HepG2 (cell line): Measurements from ENCODE around the gene PGPEP1. TPM values are rescaled to one million over a fixed set of nuclear protein-coding genes. Genes with fewer than 3 reads are reported as not detected.
A peak's percentile ranks its signal among the peaks of the same experiment; 100 is the strongest.

Experiments
- AKNA ChIP-seq: sonication (generic); formaldehyde crosslinking; IDR thresholded peaks from 2 replicates; pipeline ENCODE4 v1.4.0; 2020; ENCODE audit warnings: missing genetic modification reagents, borderline replicate concordance
- DDIT3 ChIP-seq: sonication (generic); formaldehyde crosslinking; IDR thresholded peaks from 2 replicates; pipeline ENCODE4 v1.4.0; 2020; ENCODE audit warnings: mild to moderate bottlenecking, missing genetic modification reagents
- FOSL2 ChIP-seq: sonication (generic); formaldehyde crosslinking; IDR thresholded peaks from 2 replicates; pipeline ENCODE4 v1.4.0; 2020; ENCODE audit warnings: missing genetic modification reagents
- HNF1B ChIP-seq: sonication (generic); formaldehyde crosslinking; IDR thresholded peaks from 2 replicates; pipeline ENCODE4 v1.5.1; 2020; ENCODE audit warnings: mild to moderate bottlenecking, moderate library complexity, missing genetic modification reagents
- MAF1 ChIP-seq: sonication (generic); formaldehyde crosslinking; IDR thresholded peaks from 2 replicates; pipeline ENCODE4 v1.5.0; 2020; ENCODE audit warnings: missing genetic modification reagents, borderline replicate concordance
- PHF21A ChIP-seq: sonication (generic); formaldehyde crosslinking; IDR thresholded peaks from 2 replicates; pipeline ENCODE4 v1.5.0; 2020; ENCODE audit warnings: mild to moderate bottlenecking, missing genetic modification reagents
- PITX1 ChIP-seq: sonication (generic); formaldehyde crosslinking; IDR thresholded peaks from 2 replicates; pipeline ENCODE4 v1.5.1; 2020; ENCODE audit warnings: mild to moderate bottlenecking, missing genetic modification reagents
- RXRA ChIP-seq: sonication (generic); formaldehyde crosslinking; IDR thresholded peaks from 2 replicates; pipeline ENCODE4 v1.5.1; 2020; ENCODE audit warnings: missing genetic modification reagents
- TBX2 ChIP-seq: sonication (generic); formaldehyde crosslinking; IDR thresholded peaks from 2 replicates; pipeline ENCODE4 v1.5.0; 2020; ENCODE audit warnings: missing genetic modification reagents, mild to moderate bottlenecking, borderline replicate concordance
- ZBED4 ChIP-seq: sonication (generic); formaldehyde crosslinking; IDR thresholded peaks from 2 replicates; pipeline ENCODE4 v1.4.0; 2020; ENCODE audit warnings: missing genetic modification reagents, borderline replicate concordance
- ZC3H4 ChIP-seq: sonication (generic); formaldehyde crosslinking; IDR thresholded peaks from 2 replicates; pipeline ENCODE4 v1.4.0; 2020; ENCODE audit warnings: missing genetic modification reagents, borderline replicate concordance
- ZFP62 ChIP-seq: sonication (generic); formaldehyde crosslinking; IDR thresholded peaks from 2 replicates; pipeline ENCODE4 v1.4.0; 2020; ENCODE audit warnings: missing genetic modification reagents
- ZNF276 ChIP-seq: sonication (generic); formaldehyde crosslinking; IDR thresholded peaks from 2 replicates; pipeline ENCODE4 v1.4.0; 2020; ENCODE audit warnings: mild to moderate bottlenecking, low read depth, missing genetic modification reagents
- ZNF703 ChIP-seq: sonication (generic); formaldehyde crosslinking; IDR thresholded peaks from 2 replicates; pipeline ENCODE4 v1.5.1; 2020; ENCODE audit warnings: missing genetic modification reagents, mild to moderate bottlenecking, moderate library complexity, borderline replicate concordance
- polyA plus RNA-seq, 8 experiments: library from polyadenylated mRNA; depleted of rRNA in 3 of 8; stranded (reverse) in 7 of 8; unstranded in 1 of 8; fragments of >200 nt; fragmentation: Illumina TruSeq in 4 of 8; extraction: Trizol in 4 of 8; gene quantifications; 2 replicates each; pipeline versions ENCODE4 v1.2.1 to v1.2.3, GENCODE V29; 2011 to 2016; ENCODE audit warnings: low read depth in 4 of 8, missing spikeins in 1 of 8, mixed read lengths in 1 of 8; ENCODE audit not compliant: insufficient read depth in 1 of 8
- total RNA-seq, 5 experiments: library from RNA; depleted of rRNA; stranded (reverse); fragments of >200 nt; fragmentation: Illumina TruSeq; extraction: Trizol; gene quantifications; 2 replicates each; pipeline ENCODE4 v1.2.3, GENCODE V29; 2016; ENCODE audit warnings: low read depth in 1 of 5

Gene PGPEP1
- total and polyA plus RNA-seq, 2 of the 13 experiments (the other 11 are each of a cell fraction or from before 2014, with no cell fraction given) = 53.1 to 56.6 TPM

- no peak for TF ChIP-seq AKNA
- TF ChIP-seq FOSL2 = peak; percentile 58
- peak; percentile 74; the same call in 1 of the 2 replicates for TF ChIP-seq RXRA (CRISPR knock-in tag)
- no peak for TF ChIP-seq PITX1 (CRISPR knock-in tag)
- TF ChIP-seq TBX2 = peak; percentile 56; the same call in 1 of the 2 replicates
- TF ChIP-seq HNF1B (CRISPR knock-in tag) = peak; percentile 30; the same call in 1 of the 2 replicates
- TF ChIP-seq ZFP62 (CRISPR knock-in tag) = 0 out of 2 replicates have a peak, but pooled peaks have one; percentile 24
- TF ChIP-seq ZNF703 = 0 out of 2 replicates have a peak, but pooled peaks have one; percentile 24
- TF ChIP-seq ZBED4 (CRISPR knock-in tag) = peak; percentile 33; the same call in 1 of the 2 replicates
- peak; percentile 67 for TF ChIP-seq PHF21A (CRISPR knock-in tag)
- TF ChIP-seq ZNF276 (CRISPR knock-in tag) = 0 out of 2 replicates have a peak, but pooled peaks have one; percentile 41
- TF ChIP-seq MAF1 (CRISPR knock-in tag) = no peak
- TF ChIP-seq DDIT3 (CRISPR knock-in tag) = no peak
- TF ChIP-seq ZC3H4 = 0 out of 2 replicates have a peak, but pooled peaks have one; percentile 51
Measured at GRCh38 chr19:18340990-18341868, 831 bp downstream of the PGPEP1 start (continued).
